GM20000 (cell line): ENCODE data around the gene SCN4B.

Experiments
- DNase-seq: peaks from one replicate; pipeline ENCODE4 v3.0.0; 2012; ENCODE audit warnings: low spot score
- CTCF ChIP-seq: IDR thresholded peaks from 2 replicates; pipeline ENCODE4 v1.5.1; 2012; ENCODE audit warnings: mild to moderate bottlenecking, control low read depth; ENCODE audit errors: extremely low read depth, missing control alignments

Gene SCN4B

GRCh38 chr11:118152552-118153471 is at the start of gene SCN4B:
Gene SCN4B (minus strand): TSS chr11:118152823. CDS start chr11:118152673, 150 bp downstream.
- peak; percentile 53 for DNase-seq
- TF ChIP-seq CTCF = no peak

GRCh38 chr11:118201966-118202365 is 49.3 kb upstream of the SCN4B start:
- TF ChIP-seq CTCF = no peak
- no peak for DNase-seq

GRCh38 chr11:118200901-118201680 is 48.5 kb upstream of the SCN4B start:
- DNase-seq = no peak
- no peak for TF ChIP-seq CTCF

GRCh38 chr11:118200497-118200896 is 47.9 kb upstream of the SCN4B start:
- no peak for DNase-seq
- TF ChIP-seq CTCF = no peak

GRCh38 chr11:118199135-118199534 is 46.5 kb upstream of the SCN4B start:
- no peak for DNase-seq

GRCh38 chr11:118198370-118198769 is 45.7 kb upstream of the SCN4B start:
- TF ChIP-seq CTCF = peak; percentile 85
- peak; percentile 79 for DNase-seq

More at GRCh38 chr11:118199135-118199534, 46.5 kb upstream of the SCN4B start:
- TF ChIP-seq CTCF = no peak
